Myocyte (in vitro differentiated cells): ENCODE measurements around the gene POP4. TPM values are rescaled to one million over a fixed set of nuclear protein-coding genes. Genes with fewer than 3 reads are reported as not detected.
"Not testable (repeated sequence)": the region's sequence is repeated elsewhere in the genome, so short reads cannot be mapped to it uniquely, and the experiment has no call there.

Experiments
- DNase-seq: peaks from one replicate; pipeline ENCODE4 v3.0.0-alpha.2; 2012; ENCODE audit warnings: low read depth
- polyA plus RNA-seq: library from polyadenylated mRNA; unstranded; fragments of >200 nt; gene quantifications from one replicate; pipeline ENCODE4 v1.2.1, GENCODE V29; 2012; ENCODE audit warnings: missing spikeins
- total RNA-seq: library from RNA; depleted of rRNA; stranded (reverse); fragments of >200 nt; gene quantifications from 2 replicates; pipeline ENCODE4 v1.2.3, GENCODE V29; 2014

POP4 gene
- total RNA-seq: 58.3 and 67.9 TPM in 2 replicates
- polyA plus RNA-seq: 71.5 TPM

GRCh38 chr19:29605653-29606419, at the start of gene POP4:
POP4 (plus strand) TSS chr19:29606283; CDS start chr19:29606319, 36 bp downstream.
- peak; percentile 97 for DNase-seq

DNA sequence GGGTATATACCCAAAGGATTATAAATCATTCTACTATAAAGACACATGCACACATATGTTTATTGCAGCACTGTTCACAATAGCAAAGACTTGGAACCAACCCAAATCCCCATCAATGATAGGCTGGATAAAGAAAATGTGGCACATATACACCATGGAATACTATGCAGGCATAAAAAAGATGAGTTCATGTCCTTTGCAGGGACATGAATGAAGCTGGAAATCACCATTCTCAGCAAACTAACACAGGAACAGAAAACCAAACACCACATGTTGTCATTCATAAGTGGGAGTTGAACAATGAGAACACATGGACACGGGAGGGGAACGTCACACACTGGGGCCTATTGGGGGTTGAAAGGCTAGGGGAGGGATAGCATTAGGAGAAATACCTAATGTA, 47.0 kb upstream of the POP4 start:
- not testable (repeated sequence) for DNase-seq

DNA sequence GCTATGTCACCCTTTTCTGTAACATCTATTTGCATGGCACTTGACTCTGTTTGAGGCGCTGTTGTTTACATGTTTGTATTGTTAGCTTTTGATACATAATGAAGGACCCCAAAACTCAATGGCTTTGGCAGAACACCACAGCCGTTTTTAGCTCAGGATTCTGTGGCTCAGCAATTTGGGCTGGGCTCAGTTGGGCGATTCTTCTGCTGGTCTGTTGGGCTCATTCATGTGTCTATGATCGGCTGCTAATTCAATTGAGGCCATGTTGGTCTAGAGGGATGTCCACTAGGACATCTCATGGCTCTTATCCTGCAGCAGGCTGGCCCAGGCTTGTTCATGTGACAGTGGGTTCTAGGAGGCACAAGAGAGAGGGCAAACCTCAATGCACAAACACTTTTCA, 46.3 kb upstream of the POP4 start:
- no peak for DNase-seq

GRCh38 chr19:29560313-29561075, 45.6 kb upstream of the POP4 start:
- DNase-seq: no peak

DNA sequence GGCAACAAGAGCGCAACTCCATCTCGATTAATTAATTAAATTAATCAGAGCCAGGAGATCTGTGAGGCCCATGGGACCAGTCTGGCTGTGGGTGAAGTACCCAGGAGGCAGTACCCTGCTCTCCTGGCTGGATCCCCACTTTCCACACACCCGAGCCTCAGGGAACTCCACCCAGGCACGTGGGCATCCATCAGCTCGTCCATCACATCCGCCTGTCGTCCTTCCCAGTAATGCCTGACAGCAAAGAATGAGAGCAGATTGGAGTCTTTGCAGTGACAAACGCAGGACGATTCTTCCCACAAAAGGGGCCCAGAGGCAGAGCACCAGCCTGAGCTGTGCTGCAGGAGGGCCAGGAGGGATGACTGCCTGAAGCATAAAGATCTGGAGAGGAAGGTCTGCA, 44.5 kb upstream of the POP4 start:
- no peak for DNase-seq

GRCh38 chr19:29562299-29563297, 43.5 kb upstream of the POP4 start:
- no peak for DNase-seq

DNA sequence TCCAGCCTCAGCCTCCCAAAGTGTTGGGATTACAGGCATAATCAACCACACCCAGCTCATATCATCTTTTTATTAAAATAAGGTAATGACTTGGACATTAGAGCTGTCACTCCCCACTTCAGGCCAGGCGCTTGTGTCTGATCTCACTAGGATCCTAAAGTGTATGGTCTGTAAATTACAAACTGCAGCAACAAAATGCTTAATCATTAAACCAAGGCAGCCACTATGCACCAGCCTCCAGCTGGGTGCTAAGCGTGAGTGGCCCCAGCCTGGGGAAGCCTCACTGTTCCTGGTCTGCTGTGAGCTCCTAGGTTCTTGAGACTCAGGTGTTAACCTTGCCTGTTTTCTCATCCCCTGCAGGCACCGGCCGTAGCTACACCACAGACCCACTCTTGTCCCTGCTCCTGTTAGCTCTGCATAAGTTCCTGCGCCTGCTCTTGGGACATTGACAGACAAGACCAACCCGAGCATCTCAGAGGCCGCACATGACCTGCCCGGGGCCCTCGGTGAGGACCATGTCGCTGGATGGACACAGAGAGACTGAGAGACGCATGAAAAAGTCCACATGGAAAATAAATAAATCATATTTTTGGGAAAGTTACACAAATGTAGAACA, 42.5 kb upstream of the POP4 start:
- no peak for DNase-seq

DNA sequence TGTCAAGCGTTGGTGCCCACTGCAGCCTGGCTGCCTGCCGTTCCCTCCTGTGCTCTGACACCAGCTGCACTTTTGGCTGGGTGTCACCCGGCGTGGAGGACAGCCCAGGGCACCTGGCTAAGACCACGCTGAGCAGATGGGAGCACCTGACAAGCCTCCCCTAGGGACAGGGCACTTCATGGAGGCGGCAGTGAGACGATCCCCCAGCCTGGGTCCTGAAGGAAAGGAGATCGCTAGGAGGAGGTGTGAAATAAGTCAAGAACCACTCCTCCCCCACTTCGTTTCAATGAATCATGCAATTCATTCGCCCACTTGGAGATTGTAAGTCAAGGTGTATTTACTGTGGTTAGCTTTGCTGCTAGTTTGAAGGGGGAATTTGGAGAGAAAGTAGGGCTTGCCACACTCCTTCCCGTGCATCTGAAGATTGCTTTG, 41.5 kb upstream of the POP4 start:
- DNase-seq: no peak

DNA sequence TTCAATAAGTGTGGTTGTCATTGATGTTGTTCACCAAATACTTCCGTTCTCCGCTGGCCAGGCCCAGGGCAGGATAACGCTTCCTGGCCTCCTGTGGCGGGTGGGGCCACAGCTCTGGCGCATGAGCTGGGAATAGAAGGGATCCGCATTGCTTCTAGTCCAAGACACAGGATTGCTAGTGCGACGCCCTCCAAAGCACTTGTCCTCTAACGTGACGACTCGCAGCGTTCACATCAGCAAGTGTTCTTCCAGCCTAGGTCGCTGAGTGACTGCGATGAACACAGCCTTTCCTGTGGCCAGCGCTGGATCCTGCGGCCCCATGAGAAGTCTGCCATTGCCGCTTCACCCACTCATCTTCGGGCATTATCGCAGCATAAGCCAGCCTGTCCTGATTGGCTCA, 40.9 kb upstream of the POP4 start:
- no peak for DNase-seq

DNA sequence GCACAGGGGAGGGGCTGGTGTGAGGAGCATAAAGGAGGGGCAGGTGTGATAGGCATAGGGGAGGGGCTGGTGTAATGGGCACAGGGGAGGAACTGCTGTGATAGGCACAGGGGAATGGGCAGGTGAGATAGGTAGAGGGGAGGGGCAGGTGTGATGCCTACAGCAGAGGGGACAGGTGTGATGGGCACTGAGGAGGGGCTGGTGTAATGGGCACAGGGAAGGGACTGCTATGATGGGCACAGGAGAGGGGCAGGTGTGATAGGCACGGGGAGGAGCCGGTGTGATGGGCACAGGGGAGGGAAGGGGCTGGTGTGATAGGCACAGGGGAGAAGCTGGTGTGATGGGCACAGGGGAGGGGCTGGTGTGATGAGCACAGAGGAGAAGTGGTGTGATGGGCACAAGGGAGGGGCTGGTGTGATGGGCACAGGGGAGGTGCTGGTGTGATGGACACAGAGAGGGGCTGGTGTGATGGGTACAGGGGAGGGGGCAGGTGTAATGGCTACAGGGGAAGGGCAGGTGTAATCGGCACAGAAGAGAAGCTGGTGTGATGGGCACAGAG, 39.5 kb upstream of the POP4 start:
- DNase-seq: no peak

DNA sequence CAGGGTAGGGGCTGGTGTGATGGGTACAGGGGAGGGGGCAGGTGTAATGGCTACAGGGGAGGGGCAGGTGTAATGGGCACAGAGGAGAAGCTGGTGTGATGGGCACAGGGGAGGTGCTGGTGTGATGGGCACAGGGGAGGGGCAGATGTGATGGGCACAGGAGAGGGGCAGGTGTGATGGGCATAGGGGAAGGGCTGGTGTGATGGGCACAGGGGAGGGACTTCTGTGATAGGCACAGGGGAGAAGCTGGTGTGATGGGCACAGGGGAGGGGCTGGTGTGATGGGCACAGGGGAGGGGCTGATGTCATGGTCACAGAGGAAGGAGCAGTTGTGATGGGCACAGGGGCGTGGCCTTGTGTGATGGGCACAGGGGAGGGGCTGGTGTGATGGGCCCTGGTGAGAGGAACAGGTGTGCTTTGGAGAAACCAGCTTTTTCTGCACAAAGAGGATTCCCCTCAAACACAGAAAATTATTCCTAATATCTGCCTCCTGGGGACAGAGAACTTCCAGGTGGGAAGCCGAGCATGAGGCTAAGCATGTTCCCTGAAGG, 38.6 kb upstream of the POP4 start:
- no peak for DNase-seq

DNA sequence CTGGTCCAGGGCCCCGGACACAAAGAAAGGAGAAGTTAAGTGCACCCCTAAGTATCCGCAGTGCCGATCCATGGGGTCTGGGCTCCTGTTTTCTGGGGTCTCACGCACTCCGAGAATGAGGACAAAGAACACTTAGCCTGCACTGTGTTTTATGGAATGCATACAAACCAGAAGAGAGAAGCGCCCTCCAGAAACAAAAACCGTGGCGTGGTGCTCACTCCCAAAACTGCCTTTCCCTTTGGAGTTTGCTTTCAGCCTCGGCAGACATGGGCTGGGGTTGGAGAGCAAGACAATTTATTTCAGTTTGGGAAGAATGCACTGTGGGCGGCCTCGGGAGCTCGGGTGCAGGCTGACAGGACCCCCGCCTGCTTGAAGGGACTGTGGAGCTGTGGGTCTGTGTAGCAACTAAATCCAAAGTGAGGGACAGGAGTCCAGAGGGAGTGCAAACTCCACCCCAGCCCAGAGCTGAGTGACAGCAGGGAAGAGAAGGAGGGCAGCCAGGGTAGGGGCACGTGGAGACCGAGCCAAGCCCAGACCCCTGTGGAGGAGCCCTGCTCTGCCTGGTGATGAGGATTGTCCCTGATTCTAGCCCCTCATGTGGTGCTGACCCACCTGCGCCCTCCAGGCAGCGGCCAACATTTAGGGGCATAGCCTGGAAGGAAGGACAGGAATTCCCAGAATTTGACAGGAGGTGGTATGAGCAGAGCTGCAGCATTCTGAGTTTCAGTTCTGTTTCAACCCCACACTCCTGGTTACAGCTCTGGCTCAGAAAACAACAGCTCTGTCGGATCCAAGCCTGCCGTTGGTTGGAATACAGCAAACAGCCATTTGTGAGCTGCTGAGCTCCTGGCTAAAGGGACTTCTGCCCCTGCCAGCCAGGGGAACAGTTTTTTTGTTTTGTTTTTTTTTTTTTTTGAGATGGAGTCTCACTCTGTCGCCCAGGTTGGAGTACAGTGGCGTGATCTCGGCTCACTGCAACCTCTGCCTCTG, 37.8 kb upstream of the POP4 start:
- no peak for DNase-seq

GRCh38 chr19:29569038-29569911, 36.8 kb upstream of the POP4 start:
- DNase-seq: no peak

DNA sequence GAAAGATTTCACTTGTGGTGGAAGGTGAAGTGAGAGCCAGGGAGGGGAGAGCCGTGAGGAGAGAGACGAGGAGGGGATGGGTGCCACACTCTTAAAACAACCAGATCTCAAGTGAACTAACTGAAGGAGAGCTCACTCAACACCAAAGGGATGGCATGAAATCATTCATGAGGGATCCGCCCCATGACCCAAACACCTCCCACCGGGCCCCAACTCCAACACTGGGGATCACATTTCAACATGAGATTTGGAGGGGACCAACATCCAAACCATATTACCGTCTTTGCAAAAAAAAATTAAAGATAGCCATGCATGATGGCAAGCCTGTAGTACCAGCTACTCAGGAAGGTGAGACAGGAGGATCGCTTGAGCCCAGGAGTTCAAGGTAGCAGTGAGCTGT, 34.9 kb upstream of the POP4 start:
- no peak for DNase-seq

DNA sequence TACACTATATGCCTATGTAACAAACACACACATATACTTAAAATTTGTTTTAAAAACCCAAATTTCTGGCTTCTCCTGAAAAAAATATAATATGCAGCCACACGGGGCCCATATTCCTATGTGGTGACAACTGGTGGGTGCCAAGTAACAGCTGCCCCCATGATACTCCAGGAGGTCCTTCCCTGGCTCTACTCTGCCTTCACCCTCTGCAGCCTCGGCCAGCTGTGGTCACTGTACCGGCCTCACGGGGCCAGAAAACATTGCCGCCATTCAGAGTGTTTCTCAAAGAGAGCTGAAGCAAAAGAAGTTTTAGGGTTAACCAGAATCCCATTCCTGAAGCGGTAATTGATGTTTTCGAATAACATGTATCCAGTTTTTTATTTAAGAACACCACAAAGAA, 32.6 kb upstream of the POP4 start:
- no peak for DNase-seq

GRCh38 chr19:29574510-29574909, 31.6 kb upstream of the POP4 start:
- no peak for DNase-seq

- peak; percentile 93 for DNase-seq
Observed at GRCh38 chr19:29576046-29576606, 30.0 kb upstream of the POP4 start.
